ENCODE data around the gene ZNF304. TPM values are rescaled to one million over a fixed set of nuclear protein-coding genes. Genes with fewer than 3 reads are reported as not detected.

The ZNF304 gene
- total and polyA plus RNA-seq, 2 of the 4 experiments (the other 2 are of a cell fraction), result 3.9 to 16.1 TPM

DNA sequence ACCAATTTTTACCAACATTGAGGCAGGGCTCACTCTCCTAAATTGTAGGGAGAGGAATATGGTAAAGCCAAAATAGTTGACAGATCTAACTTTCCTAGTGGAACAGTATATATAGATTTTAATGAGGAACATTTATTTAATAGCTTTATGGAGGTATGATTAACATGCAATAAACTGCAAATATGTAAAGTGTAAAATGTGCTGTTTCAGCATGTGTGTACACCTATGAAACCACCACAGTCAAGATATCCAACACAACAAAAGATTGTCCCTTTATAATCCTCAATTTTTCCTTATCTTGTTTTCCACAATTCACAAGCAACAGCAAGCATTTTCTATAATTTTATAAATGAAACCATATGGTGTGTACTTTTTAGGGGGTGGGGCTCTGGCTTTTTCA, 8.2 kb downstream of the ZNF304 start:
- Histone ChIP-seq H3K4me1 (ENCODE audit: control insufficient read depth, insufficient read depth, low read length) (no peaks in the 10 kb centered on the region), H2BK20ac (ENCODE audit: low read depth, low read length) (no peak overlapping the region), H2BK15ac (ENCODE audit: low read depth, low read length) (no peak overlapping the region), H3K14ac (replicated peaks; ENCODE audit: low read depth, low read length) (no peak overlapping the region), H3K23ac (ENCODE audit: low read depth, low read length) (no peak overlapping the region), H3K9me3 (ENCODE audit: control insufficient read depth, insufficient read depth, low read length) (peaks cover 2% of the 10 kb centered on the region; the same call in 1 of the 2 replicates), H3K27me3 (ENCODE audit: control insufficient read depth, insufficient read depth, low read length) (no peaks in the 10 kb centered on the region), H4K20me1 (ENCODE audit: insufficient read depth, low read length) (no peaks in the 10 kb centered on the region), H3K9ac (ENCODE audit: low read depth, low read length) (no peak overlapping the region), H3K18ac (ENCODE audit: low read depth, low read length) (no peak overlapping the region), H2AK5ac (ENCODE audit: low read depth, low read length) (no peak overlapping the region), H2AK9ac (replicated peaks; ENCODE audit: low read depth, low read length, poor library complexity) (no peak overlapping the region), H3K27ac (ENCODE audit: insufficient read depth, low read length) (no peak overlapping the region), H3K9me1 (ENCODE audit: insufficient read depth, low read length) (no peaks in the 10 kb centered on the region; the same call in 1 of the 2 replicates), H3K4me3 (ENCODE audit: insufficient read depth, low read depth, low read length) (no peak overlapping the region), H3K4me2 (ENCODE audit: low read depth, low read length) (no peak overlapping the region), H2AFZ (replicated peaks; ENCODE audit: low read length, poor library complexity) (no peak overlapping the region), H2BK120ac (ENCODE audit: low read depth, low read length) (no peak overlapping the region), H3K4ac (ENCODE audit: low read depth, low read length) (no peak overlapping the region), H4K5ac (ENCODE audit: low read depth, low read length) (no peak overlapping the region), H4K8ac (ENCODE audit: low read depth in 2 of 2, low read length in 2 of 2) (no peak overlapping the region), H2BK5ac (ENCODE audit: low read depth, low read length, poor library complexity, severe bottlenecking) (no peak overlapping the region), H3K56ac (ENCODE audit: extremely low read depth, insufficient read depth, low read length) (no peak overlapping the region), H3K36me3 (ENCODE audit: control insufficient read depth, insufficient read depth, low read length) (peaks cover 42% of the 10 kb centered on the region), H3K79me1 (ENCODE audit: low read depth in 1 of 2, low read length in 2 of 2) (peaks cover 28 to 55% of the 10 kb centered on the region in 2 experiments; a peak in 3 of 4 replicates), H4K91ac (ENCODE audit: insufficient read depth, low read depth, low read length) (no peak overlapping the region)
- no peak for TF ChIP-seq CEBPB (IDR thresholded peaks at IDR 0.05; ENCODE audit: low read depth, low read length)
- TF ChIP-seq CHD1 (IDR thresholded peaks at IDR 0.05; ENCODE audit: low read depth, low read length), result no peak
- TF ChIP-seq BHLHE40 (IDR thresholded peaks at IDR 0.05; ENCODE audit: low read depth, low read length), result no peak
- no peak for TF ChIP-seq MAZ (IDR thresholded peaks at IDR 0.05; ENCODE audit: borderline replicate concordance, low read depth, low read length)
- TF ChIP-seq, protein P1, sequence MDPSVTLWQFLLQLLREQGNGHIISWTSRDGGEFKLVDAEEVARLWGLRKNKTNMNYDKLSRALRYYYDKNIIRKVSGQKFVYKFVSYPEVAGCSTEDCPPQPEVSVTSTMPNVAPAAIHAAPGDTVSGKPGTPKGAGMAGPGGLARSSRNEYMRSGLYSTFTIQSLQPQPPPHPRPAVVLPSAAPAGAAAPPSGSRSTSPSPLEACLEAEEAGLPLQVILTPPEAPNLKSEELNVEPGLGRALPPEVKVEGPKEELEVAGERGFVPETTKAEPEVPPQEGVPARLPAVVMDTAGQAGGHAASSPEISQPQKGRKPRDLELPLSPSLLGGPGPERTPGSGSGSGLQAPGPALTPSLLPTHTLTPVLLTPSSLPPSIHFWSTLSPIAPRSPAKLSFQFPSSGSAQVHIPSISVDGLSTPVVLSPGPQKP (IDR thresholded peaks at IDR 0.05; ENCODE audit: borderline replicate concordance, low read depth, low read length), result no peak
- TF ChIP-seq, protein P2, sequence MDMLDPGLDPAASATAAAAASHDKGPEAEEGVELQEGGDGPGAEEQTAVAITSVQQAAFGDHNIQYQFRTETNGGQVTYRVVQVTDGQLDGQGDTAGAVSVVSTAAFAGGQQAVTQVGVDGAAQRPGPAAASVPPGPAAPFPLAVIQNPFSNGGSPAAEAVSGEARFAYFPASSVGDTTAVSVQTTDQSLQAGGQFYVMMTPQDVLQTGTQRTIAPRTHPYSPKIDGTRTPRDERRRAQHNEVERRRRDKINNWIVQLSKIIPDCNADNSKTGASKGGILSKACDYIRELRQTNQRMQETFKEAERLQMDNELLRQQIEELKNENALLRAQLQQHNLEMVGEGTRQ (IDR thresholded peaks at IDR 0.05; ENCODE audit: low read depth, low read length), result no peak
- TF ChIP-seq RCOR1 (IDR thresholded peaks at IDR 0.05; ENCODE audit: insufficient replicate concordance, low read length), result no peak
- no peak for TF ChIP-seq RFX5 (IDR thresholded peaks at IDR 0.05; ENCODE audit: low read depth, low read length)
- no peak for TF ChIP-seq RAD21 (IDR thresholded peaks at IDR 0.05; ENCODE audit: low read length)
- no peak for DNase-seq
- no peak for ATAC-seq (ENCODE audit: low read depth)
- ChIA-PET CTCF (no interaction called here), POLR2A (ENCODE audit: unreplicated experiment) (no interaction called here)
- in situ Hi-C loops (cut with MboI; ENCODE audit: low sequenced_read_pairs), result no loop called here
- dilution Hi-C loops (cut with HindIII; ENCODE audit: low sequenced_read_pairs, unreplicated experiment), result no loop called here
- no TSS peak for BruUV-seq (replicated peaks)
- intact Hi-C loops (cut with micrococcal nuclease), result no loop called here

Measured in IMR-90 (cell line).